ENCODE measurements around the gene CCNK.

CCNK gene

DNA sequence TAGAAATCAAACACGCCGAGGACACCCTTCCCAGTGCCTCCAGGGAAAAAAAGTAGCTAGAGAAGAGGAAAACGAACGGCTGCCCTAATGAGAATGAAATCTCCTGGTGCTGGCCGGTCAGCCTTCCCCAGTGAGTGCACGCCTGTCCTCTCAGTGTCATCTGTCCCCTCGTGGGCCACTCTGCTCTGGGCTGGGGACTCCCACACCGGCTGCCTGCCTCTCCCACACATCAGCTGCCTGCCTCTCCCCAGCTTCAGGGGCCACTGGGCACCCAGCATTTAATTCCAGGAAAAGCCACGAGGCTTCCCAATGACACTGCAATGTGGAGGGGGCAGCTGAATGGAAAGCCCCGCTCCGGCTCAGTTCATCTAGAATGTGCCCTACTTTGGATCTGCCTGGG, 63.8 kb downstream of the CCNK start:
- ChIA-PET POLR2A (no interaction called here), CTCF (interaction anchor here (1.1 kb wide), 1 partner anchor 354 kb away, joined by 3 read pairs; no protein-coding TSS in a partner anchor)
- DNase-seq (ENCODE audit: extremely low spot score) = no peak
- TF ChIP-seq, protein P1, sequence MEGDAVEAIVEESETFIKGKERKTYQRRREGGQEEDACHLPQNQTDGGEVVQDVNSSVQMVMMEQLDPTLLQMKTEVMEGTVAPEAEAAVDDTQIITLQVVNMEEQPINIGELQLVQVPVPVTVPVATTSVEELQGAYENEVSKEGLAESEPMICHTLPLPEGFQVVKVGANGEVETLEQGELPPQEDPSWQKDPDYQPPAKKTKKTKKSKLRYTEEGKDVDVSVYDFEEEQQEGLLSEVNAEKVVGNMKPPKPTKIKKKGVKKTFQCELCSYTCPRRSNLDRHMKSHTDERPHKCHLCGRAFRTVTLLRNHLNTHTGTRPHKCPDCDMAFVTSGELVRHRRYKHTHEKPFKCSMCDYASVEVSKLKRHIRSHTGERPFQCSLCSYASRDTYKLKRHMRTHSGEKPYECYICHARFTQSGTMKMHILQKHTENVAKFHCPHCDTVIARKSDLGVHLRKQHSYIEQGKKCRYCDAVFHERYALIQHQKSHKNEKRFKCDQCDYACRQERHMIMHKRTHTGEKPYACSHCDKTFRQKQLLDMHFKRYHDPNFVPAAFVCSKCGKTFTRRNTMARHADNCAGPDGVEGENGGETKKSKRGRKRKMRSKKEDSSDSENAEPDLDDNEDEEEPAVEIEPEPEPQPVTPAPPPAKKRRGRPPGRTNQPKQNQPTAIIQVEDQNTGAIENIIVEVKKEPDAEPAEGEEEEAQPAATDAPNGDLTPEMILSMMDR (IDR thresholded peaks at IDR 0.05; ENCODE audit: control extremely low read depth, extremely low read depth, low read depth, missing control alignments) = no peak

DNA sequence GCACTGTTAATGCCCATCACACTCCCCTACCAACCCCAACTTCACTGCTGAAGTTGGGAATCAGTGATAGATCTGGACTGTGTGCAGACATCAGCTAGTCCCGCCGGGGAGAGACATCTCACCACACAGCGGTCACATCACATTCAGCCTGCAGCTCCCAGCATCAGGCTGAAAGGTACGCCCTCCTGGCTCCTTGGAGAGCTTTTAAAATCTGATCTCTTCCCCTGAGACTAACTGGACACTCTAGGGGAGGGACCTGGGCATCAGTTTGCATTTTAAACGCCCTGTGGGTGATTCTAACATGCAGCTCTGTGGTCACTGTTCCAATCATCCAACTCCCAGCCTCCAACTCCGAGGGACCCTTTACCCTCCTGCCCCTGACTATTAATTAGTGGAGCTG, 64.4 kb downstream of the CCNK start:
- ChIA-PET POLR2A (no interaction called here), CTCF (interaction anchor here (1.2 kb wide), 1 partner anchor 12 kb away, joined by 3 read pairs; no protein-coding TSS in a partner anchor)
- TF ChIP-seq, protein P1 (IDR thresholded peaks at IDR 0.05; ENCODE audit: control extremely low read depth, extremely low read depth, low read depth, missing control alignments) = no peak
- no peak for DNase-seq (ENCODE audit: extremely low spot score)

DNA sequence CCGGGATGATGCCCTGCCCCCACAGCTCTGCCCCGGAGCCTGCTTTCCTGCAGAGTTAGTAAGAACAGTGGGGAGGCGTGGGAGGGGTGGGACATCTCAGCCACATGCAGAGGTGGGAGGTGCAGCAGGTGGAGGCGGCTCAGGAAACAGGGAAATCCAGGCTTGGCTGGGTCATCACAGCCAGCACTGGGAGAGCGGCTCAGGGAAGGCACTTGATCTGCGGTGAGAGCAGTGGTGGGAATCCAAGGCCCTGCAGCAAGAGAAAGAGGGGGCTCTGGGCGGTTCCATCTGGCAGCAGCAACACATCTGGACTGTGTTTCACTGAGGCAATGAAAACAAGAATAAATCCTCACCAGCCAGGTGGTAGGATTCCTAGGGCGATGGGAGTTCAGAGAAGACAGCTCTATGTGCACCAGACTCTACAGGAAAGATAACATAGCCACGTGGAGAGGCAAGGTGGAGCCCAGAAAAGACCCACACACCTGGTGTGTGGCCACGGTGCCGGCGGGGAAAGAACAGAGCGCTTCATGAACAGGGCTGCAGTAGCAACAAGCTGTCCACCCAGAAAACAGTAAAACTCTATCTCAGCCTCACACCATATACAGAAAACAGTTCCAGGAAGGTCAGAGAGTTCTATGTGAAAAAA, 65.1 kb downstream of the CCNK start:
- CTCF ChIA-PET = interaction anchor here (1.2 kb wide), 1 partner anchor 12 kb away, joined by 3 read pairs; no protein-coding TSS in a partner anchor
- POLR2A ChIA-PET = no interaction called here
- no peak for DNase-seq (ENCODE audit: extremely low spot score)
- TF ChIP-seq, protein P1 (IDR thresholded peaks at IDR 0.05; ENCODE audit: control extremely low read depth, extremely low read depth, low read depth, missing control alignments) = no peak

DNA sequence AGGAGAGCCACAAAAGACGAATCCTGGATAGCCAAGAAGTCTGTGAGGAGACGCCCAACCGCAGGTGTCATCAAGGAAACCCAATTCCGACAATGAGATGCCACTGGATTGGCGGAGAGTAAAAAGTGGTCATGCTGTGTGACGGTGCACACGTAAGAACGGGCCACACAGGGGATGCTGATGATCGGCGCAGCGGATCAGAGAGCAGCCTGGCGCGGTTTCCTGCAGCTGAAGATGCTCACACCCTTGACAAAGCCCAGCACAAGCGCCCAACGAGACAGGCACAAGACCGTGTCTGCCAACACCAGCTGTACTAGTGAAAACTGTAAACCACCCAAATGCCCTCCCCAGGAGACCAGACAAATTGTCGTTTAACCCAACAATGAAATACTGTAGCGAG, 67.0 kb downstream of the CCNK start:
- DNase-seq (ENCODE audit: extremely low spot score) = no peak
- ChIA-PET POLR2A (interaction anchor here (0.6 kb wide), 1 partner anchor 29 kb away, joined by 4 read pairs; no protein-coding TSS in a partner anchor), CTCF (no interaction called here)
- TF ChIP-seq, protein P1 (IDR thresholded peaks at IDR 0.05; ENCODE audit: control extremely low read depth, extremely low read depth, low read depth, missing control alignments) = no peak

DNA sequence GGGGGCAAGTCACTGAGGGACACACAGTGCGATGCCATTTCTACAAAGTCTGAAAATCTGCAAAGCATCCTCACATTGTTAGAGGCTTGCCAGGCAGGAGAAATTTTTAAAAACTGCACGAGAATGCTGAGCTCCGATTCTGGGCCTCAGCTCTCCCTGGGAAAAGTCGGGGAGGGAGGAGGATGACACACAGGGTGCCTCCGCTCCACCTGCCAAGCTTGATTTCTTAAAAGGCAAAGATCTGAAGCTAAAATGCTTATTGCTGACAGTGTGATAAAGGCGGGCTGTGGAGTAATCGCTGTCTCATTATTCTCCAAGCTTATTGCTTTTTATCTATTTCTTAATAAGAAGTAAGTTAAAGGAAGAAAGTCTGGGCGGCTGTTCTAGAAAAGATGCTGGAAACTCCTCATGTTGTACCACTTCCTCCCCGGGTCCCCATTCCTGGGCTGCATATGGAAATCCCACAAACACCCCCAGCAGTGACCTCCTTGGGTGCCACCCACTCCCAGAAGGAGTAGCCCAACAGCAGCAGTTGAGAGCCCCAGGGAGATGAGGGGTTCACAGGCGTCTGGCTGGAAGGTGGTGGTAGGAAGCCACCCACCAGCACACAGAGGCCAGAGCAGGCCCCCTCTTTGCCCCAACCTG, 67.8 kb downstream of the CCNK start:
- CTCF ChIA-PET = no interaction called here
- POLR2A ChIA-PET = no interaction called here
- no peak for DNase-seq (ENCODE audit: extremely low spot score)
- TF ChIP-seq, protein P1 (IDR thresholded peaks at IDR 0.05; ENCODE audit: control extremely low read depth, extremely low read depth, low read depth, missing control alignments) = no peak

DNA sequence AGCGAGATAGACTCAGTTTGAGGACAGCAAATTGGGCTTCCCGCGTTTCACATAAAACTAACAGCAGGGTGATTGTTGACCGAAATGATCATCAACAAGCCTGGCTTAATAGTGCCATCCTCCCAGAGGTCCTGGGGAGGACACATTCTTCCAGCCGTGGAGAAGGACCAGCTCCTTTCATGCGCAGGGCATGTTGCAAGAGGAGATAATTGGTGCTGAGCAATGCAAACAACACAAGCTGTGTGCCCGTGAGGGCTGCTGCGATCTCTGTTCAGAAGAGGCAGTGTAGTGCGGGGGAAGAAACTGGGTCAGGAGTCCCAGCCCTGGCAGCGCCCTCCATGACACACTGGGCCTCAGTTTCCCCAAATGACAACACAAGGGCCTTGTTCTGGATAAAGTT, 68.5 kb downstream of the CCNK start:
- TF ChIP-seq, protein P1 (IDR thresholded peaks at IDR 0.05; ENCODE audit: control extremely low read depth, extremely low read depth, low read depth, missing control alignments) = no peak
- no peak for DNase-seq (ENCODE audit: extremely low spot score)
- ChIA-PET POLR2A (no interaction called here), CTCF (no interaction called here)
